Measurements from ENCODE around the gene MAGEA11.
"Not testable (repeated sequence)": the region's sequence is repeated elsewhere in the genome, so short reads cannot be mapped to it uniquely, and the experiment has no call there.

MAGEA11 gene

DNA sequence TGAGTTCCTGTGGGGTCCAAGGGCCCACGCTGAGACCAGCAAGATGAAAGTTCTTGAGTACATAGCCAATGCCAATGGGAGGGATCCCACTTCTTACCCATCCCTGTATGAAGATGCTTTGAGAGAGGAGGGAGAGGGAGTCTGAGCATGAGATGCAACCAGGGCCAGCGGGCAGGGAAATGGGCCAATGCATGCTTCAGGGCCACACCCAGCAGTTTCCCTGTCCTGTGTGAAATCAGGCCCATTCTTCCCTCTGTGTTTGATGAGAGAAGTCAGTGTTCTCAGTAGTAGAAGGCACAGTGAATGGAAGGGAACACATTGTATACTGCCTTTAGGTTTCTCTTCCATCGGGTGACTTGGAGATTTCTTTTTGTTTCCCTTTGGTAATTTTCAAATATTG lies 4.8 kb downstream of the MAGEA11 start:
- in situ Hi-C loops (cut with HindIII; ENCODE audit: low sequenced_read_pairs): no loop called here

GRCh38 chrX:149717803-149718202 lies 5.9 kb downstream of the MAGEA11 start:
- in situ Hi-C loops (cut with HindIII; ENCODE audit: low sequenced_read_pairs): no loop called here

DNA sequence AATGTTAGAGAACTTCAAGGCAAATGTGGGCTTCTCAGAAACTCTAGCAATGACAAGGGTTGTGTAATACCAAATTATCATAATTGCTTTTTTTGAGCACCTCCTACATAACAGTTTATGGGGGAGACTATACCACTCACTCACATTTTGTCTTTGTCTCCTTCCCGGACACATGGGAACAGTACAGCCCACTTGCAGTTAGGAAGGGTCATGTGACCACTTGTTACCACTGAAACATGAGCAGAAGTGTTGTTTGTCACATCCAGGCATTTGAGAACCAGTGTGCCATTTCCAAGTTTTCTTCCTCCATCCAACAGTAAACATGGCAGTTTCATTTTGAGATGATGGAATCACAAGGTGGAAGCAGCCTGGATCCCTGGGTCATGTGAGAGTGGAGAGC lies 6.9 kb downstream of the MAGEA11 start:
- in situ Hi-C loops (cut with HindIII; ENCODE audit: low sequenced_read_pairs): no loop called here

GRCh38 chrX:149720021-149720689 lies 8.3 kb downstream of the MAGEA11 start:
- in situ Hi-C loops (cut with HindIII; ENCODE audit: low sequenced_read_pairs): no loop called here

DNA sequence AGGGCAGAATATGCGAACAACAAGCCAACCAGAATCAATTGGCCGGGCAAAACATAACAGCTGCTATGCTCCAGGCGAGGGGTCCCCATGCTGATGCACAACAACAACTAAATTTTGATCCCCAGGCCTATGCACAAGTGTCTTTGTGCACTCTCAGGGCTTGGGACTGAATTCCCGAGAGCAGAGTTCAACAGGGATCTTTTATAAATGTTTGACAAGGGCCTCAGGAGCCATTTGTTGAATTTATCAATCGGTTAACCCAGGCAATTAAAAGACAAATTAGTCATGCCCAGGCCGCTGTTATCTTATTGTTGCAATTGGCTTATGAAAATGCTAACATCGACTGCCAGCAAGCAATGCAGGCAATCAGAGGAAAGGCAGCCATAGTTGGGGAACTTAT lies 9.4 kb downstream of the MAGEA11 start:
- in situ Hi-C loops (cut with HindIII; ENCODE audit: low sequenced_read_pairs): not testable (repeated sequence)

- in situ Hi-C loops (cut with HindIII; ENCODE audit: low sequenced_read_pairs): no loop called here
Measured at GRCh38 chrX:149721778-149722177, 9.9 kb downstream of the MAGEA11 start.

DNA sequence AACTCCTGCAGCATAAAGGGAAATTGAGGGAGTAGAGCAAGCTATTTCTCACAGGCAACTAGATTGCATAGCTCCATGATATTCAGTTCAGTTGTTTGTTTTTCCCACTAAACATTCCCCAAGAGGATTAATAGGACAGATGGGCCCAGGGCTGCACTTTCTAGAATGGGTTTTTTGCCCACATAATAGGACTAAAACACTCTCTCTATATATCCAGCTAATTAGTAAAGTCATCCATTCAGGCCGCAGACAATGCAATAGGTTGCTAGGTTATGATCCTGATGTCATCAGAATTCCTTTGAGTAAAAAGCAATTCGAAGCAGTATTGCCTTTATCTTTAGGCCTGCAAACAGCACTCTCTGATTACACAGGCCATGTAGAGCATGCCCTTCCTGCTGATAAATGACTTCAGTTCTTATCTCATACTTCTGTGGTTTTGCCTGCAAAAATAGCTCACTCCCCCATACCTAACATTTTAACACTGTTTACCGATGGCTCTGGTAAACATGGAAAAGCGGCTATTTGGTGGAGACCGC lies 11.8 kb downstream of the MAGEA11 start:
- in situ Hi-C loops (cut with HindIII; ENCODE audit: low sequenced_read_pairs): not testable (repeated sequence)

GRCh38 chrX:149727308-149727707 lies 15.4 kb downstream of the MAGEA11 start:
- in situ Hi-C loops (cut with HindIII; ENCODE audit: low sequenced_read_pairs): not testable (repeated sequence)

DNA sequence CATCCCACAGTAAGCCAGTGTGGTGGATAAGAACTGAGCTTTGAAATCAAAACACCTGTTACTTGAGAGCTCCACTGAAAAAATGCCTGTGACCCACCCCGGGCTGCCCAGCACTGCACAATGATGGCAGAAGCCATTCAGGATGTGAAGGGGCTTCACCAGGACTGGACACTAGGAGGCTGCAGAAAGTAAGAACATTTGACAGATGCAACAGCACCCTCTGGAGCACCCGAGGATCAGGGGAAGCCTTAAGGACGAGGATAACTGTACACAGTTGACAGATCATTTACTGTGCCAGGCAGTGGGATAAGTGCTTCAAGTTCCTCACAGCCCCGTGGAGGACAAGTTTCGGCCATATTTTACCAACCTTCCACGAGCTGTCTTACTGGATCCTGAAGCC lies 30.4 kb downstream of the MAGEA11 start:
- in situ Hi-C loops (cut with HindIII; ENCODE audit: low sequenced_read_pairs): not testable (repeated sequence)

DNA sequence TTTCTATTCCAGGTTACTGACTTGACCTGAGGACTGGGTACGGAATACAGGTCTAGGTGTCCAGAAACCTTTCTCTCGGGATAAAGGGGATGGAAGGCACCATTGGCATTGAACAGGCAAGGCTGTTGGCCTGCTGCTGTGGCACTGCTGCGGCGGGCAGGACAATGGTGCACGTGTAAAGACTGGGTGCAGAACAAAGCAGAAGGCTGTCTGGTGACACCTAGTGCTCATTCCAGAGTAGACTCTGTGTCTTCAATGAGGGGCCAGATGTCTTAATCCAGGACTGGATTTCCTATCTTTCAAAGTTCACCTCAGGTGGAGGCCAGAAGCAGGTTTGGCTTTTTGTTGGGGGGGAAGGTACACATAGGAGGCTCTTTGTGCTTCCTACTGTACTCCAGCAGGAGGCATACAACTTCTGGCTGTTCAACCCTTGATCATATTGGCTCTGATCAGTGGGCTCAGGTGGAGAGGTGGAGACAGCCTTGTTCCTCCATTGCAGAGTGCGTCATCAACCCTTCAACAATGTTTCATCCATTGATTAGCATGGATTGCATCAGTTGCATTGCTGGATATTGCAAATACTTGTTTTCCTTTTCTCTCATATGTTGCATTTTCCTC lies 34.6 kb downstream of the MAGEA11 start:
- in situ Hi-C loops (cut with HindIII; ENCODE audit: low sequenced_read_pairs): not testable (repeated sequence)

DNA sequence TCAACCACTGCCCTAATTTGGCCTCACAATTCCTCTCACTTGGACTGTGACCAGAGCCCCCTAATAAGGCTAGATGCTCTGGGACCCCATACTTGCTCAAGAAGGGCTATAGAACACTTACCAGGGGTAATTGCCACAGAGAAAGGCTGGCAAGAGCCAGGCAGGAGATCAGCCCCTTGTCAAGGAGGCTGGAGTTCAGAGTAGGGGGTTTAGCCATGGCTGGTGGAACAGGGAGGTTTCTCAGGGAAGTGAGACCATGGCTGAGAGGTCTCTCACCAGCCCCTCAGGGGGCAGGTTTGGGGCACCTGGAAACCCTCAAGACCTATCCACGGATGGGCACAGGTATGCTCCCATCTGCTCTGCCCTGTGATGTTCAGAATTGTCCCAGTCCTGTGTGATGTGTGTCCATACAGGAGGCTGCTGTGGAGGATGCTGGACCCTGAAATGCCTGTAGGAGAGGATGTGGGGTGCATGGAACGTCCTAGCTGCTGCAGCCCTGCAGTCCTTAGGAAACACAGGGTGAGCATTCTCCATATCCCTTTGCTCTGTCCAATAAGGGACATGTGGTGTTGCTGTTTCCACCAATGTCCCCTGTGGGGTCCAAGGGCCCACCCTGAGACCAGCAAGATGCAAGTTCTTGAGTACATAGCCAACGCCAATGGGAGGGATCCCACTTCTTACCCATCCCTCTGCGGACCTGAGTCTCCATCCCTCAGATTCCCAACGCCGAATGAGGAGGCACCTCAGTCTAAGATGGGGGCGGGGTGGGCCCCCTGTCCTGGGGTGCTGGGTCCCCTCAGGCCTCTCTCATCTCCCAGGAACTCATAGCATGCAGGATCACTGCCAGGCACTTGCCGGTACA lies 45.6 kb downstream of the MAGEA11 start:
- in situ Hi-C loops (cut with HindIII; ENCODE audit: low sequenced_read_pairs): no loop called here

- in situ Hi-C loops (cut with HindIII; ENCODE audit: low sequenced_read_pairs): no loop called here
Measured at GRCh38 chrX:149758068-149758714, 46.3 kb downstream of the MAGEA11 start.

DNA sequence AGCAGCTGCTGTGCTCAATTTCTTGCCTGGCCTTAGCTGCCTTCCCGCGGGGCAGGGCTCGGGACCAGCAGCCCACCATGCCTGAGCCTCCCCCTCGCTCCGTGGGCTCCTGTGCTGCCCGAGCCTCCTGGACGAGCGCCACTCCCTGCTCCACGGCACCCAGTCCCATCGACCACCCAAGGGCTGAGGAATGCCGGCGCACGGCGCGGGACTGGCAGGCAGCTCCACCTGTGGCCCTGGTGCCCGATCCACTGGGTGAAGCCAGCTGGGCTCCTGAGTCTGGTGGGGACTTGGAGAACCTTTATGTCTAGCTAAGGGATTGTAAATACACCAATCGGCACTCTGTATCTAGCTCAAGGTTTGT lies 46.8 kb downstream of the MAGEA11 start:
- in situ Hi-C loops (cut with HindIII; ENCODE audit: low sequenced_read_pairs): not testable (repeated sequence)

- in situ Hi-C loops (cut with HindIII; ENCODE audit: low sequenced_read_pairs): no loop called here
Measured at GRCh38 chrX:149759824-149760223, 48.0 kb downstream of the MAGEA11 start.

DNA sequence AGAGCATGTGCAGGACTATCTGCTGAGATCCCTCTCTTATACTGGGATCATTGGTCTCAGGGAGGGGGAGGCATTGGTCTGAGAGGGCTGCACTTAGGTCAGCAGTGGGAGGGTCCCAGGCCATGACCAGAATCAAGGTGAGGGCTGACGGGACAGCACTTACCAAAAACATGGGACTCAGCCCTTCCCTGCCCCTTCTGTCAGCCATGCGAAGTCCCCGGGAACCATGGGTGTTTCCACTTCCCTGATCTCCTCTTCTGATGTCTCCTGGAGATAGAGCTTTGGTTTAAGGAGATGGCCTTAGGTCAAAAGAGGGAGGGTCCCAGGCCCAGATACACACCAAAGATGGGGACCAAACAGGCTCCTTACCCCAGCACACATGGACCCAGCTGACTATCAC lies 49.1 kb downstream of the MAGEA11 start:
- in situ Hi-C loops (cut with HindIII; ENCODE audit: low sequenced_read_pairs): no loop called here

DNA sequence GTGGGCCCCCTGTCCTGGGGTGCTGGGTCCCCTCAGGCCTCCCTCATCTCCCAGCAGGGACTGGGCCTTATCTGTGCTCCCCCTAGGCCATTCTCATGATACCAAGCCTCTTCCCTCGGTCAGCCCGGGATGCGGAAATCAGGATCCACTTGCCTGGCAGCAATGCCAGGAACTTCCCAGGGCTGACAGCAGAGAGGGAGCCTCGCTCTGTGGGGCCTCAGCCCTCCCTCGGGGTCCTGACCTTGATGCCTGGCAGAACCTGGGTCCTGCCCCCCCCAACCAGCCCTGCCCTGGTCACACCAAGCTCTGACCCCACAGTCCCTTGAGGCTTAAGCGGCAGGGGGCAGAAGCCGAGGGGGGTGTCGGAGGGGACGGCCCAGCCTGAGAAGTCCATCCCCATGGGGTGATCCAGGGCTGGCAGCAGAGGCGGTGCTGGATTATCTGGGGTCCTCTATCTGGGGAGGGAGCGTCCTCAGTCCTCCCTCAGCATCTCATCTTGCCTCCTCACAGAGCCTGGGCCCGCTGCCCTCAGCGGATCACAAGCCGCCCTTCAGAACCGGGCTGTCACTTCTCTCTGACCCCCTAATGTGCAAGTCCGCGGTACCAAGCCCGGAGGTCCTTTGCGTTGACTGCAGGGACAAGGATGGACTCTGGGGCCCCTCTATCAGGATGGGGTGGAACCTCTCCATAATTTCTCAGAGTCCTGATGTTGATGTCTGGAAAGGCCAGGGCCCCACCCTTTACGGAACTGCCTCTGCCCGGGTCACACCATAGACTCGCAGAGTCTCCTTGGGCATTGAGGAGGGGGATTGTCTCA lies 50.2 kb downstream of the MAGEA11 start:
- in situ Hi-C loops (cut with HindIII; ENCODE audit: low sequenced_read_pairs): not testable (repeated sequence)

- in situ Hi-C loops (cut with HindIII; ENCODE audit: low sequenced_read_pairs): no loop called here
Measured at GRCh38 chrX:149762696-149763614, 51.1 kb downstream of the MAGEA11 start.
